Measurements from ENCODE around the gene CCDC172.

The CCDC172 gene

DNA sequence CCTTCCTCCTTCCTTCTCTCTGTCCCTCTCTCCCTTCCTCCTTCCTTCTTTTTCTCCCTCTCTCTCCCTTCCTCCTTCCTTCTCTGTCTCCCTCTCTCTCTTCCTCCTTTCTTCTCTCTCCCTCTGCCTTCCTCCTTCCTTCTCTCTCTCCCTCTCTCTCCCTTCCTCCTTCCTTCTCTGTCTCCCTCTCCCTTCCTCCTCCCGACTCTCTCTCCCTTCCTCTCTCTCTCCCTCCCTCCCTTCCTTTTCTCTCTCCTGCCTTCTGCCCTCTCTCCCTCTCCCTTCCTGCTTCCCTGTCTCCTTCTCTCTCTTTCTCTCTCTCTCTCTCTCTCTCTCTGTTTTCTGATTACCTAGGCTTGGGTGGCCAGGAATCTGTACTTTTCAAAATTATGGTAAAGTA, 34.6 kb upstream of the CCDC172 start:
- Histone ChIP-seq H3K4me3 (ENCODE audit: control insufficient read depth in 1 of 7, extremely low read depth in 1 of 7, insufficient read depth in 4 of 7, low read depth in 2 of 7, low read length in 6 of 7) (no peak overlapping the region), H3K27me3 (replicated peaks in 2 of 5; ENCODE audit: control insufficient read depth in 4 of 5, insufficient read depth in 5 of 5, low read length in 4 of 5) (peaks cover 2 to 37% (median 17%) of the 10 kb centered on the region in 5 experiments), H3K9me3 (ENCODE audit: control extremely low read depth in 1 of 5, control insufficient read depth in 4 of 5, insufficient read depth in 2 of 5, low read depth in 1 of 5, low read length in 4 of 5) (no peaks in the 10 kb centered on the region), H3K36me3 (ENCODE audit: control insufficient read depth in 4 of 4, insufficient read depth in 4 of 4, low read length in 3 of 4) (no peaks in the 10 kb centered on the region), H3K4me1 (ENCODE audit: control extremely low read depth in 1 of 4, control insufficient read depth in 4 of 4, insufficient read depth in 4 of 4, low read length in 3 of 4) (no peaks in the 10 kb centered on the region), H3K27ac (ENCODE audit: insufficient read depth in 1 of 2, low read depth in 1 of 2, low read length in 2 of 2, poor library complexity in 1 of 2, severe bottlenecking in 2 of 2) (no peak overlapping the region)
- POLR2A ChIA-PET = no interaction called here
- 30% methylated on average over 1 of the region's 1 CpG for WGBS (ENCODE audit: insufficient coverage)
- CTCF ChIA-PET = interaction anchor here (0.9 to 4.5 kb wide), 3 partner anchors 460 to 584 kb away, joined by 3 to 30 read pairs (median 21); no protein-coding TSS in a partner anchor
- no peak for DNase-seq

DNA sequence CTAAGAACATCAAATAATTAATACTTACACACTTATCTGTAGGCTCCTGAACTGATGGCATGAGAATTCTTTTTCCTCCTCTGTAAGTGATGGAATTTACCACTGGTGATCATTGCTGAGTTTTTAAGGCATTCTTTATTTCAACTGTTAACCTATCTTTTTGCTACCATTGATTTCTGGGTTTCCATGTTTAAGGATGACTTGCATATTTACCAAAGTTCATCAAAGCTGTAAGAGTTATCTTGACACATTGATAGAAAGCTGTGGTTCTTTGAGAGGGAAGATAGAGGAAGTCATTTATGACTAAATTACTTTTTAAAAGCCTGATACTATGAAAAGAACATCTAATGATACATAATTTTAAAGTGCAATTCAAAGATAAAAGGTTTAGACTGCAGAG, 31.8 kb upstream of the CCDC172 start:
- H3K27ac ChIP-seq (ENCODE audit: insufficient read depth in 1 of 2, low read depth in 1 of 2, low read length in 2 of 2, poor library complexity in 1 of 2, severe bottlenecking in 2 of 2) = no peak overlapping the region
- POLR2A ChIA-PET = no interaction called here
- DNase-seq = no peak
- CTCF ChIA-PET = no interaction called here
- H3K4me3 ChIP-seq (ENCODE audit: control insufficient read depth in 1 of 7, extremely low read depth in 1 of 7, insufficient read depth in 4 of 7, low read depth in 2 of 7, low read length in 6 of 7) = no peak overlapping the region
- no peaks in the 10 kb centered on the region for H3K9me3 ChIP-seq (ENCODE audit: control extremely low read depth in 1 of 5, control insufficient read depth in 4 of 5, insufficient read depth in 2 of 5, low read depth in 1 of 5, low read length in 4 of 5)
- no peaks in the 10 kb centered on the region for H3K4me1 ChIP-seq (ENCODE audit: control extremely low read depth in 1 of 4, control insufficient read depth in 4 of 4, insufficient read depth in 4 of 4, low read length in 3 of 4)
- H3K27me3 ChIP-seq (replicated peaks in 2 of 5; ENCODE audit: control insufficient read depth in 4 of 5, insufficient read depth in 5 of 5, low read length in 4 of 5) = peaks cover 0 to 19% (median 8%) of the 10 kb centered on the region in 5 experiments
- H3K36me3 ChIP-seq (ENCODE audit: control insufficient read depth in 4 of 4, insufficient read depth in 4 of 4, low read length in 3 of 4) = no peaks in the 10 kb centered on the region

DNA sequence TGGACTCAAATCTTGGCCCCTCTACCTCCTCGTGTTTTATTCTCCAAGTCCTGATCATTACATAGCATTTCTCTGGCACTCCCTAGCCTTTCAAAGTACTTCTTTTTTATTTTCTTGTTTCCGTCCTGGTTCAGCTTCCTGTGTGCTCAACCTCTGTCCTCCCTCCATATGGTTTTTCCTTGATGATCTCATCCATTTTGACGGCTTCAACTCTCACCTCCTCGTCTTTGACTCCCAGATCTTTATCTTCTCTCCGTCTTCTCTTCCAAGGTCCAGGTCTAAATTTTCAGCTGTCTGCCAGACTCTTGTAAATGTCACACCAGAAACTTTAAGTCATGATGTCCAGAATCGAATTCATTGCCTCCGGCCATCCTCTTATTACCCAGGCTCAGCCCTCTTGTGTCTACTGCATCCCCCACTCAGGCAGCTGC, 27.9 kb upstream of the CCDC172 start:
- ChIA-PET POLR2A (no interaction called here), CTCF (interaction anchor here (0.7 kb wide), 1 partner anchor 9 kb away, joined by 3 read pairs; no protein-coding TSS in a partner anchor)
- Histone ChIP-seq H3K4me1 (ENCODE audit: control extremely low read depth in 1 of 4, control insufficient read depth in 4 of 4, insufficient read depth in 4 of 4, low read length in 3 of 4) (no peaks in the 10 kb centered on the region), H3K27ac (ENCODE audit: insufficient read depth in 1 of 2, low read depth in 1 of 2, low read length in 2 of 2, poor library complexity in 1 of 2, severe bottlenecking in 2 of 2) (no peak overlapping the region), H3K36me3 (ENCODE audit: control insufficient read depth in 4 of 4, insufficient read depth in 4 of 4, low read length in 3 of 4) (no peaks in the 10 kb centered on the region), H3K4me3 (ENCODE audit: control insufficient read depth in 1 of 7, extremely low read depth in 1 of 7, insufficient read depth in 4 of 7, low read depth in 2 of 7, low read length in 6 of 7) (no peak overlapping the region), H3K27me3 (replicated peaks in 2 of 5; ENCODE audit: control insufficient read depth in 4 of 5, insufficient read depth in 5 of 5, low read length in 4 of 5) (peaks cover 0 to 11% (median 8%) of the 10 kb centered on the region in 5 experiments), H3K9me3 (ENCODE audit: control extremely low read depth in 1 of 5, control insufficient read depth in 4 of 5, insufficient read depth in 2 of 5, low read depth in 1 of 5, low read length in 4 of 5) (no peaks in the 10 kb centered on the region)
- DNase-seq = no peak
- 76% methylated on average over 7 of the region's 7 CpGs for WGBS (ENCODE audit: insufficient coverage)

DNA sequence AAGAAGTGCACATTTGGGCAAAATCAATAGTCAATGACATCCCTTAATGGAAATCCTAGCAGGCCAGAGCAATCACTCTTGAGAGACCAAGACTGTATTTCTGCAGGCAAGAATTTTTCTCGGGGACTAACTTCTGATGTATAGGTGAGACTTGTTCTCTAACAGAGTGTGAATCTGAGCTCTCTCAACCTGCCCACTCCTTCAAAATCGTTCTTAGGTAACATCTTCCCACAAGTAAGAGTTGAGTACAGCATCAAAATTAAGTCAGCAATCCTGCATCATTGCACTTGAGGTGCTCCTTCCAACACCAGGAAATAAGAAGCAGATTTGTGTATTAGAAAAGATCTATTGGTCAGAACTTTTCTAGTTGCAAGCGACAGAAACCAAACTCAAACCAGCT, 25.7 kb upstream of the CCDC172 start:
- no peaks in the 10 kb centered on the region for H3K36me3 ChIP-seq (ENCODE audit: control insufficient read depth in 4 of 4, insufficient read depth in 4 of 4, low read length in 3 of 4)
- no peak overlapping the region for H3K4me3 ChIP-seq (ENCODE audit: control insufficient read depth in 1 of 7, extremely low read depth in 1 of 7, insufficient read depth in 4 of 7, low read depth in 2 of 7, low read length in 6 of 7)
- ChIA-PET POLR2A (no interaction called here), CTCF (no interaction called here)
- DNase-seq = no peak
- WGBS (ENCODE audit: insufficient coverage) = no CpG with 5 or more reads among the region's 3 CpGs
- peaks cover 0 to 9% (median 5%) of the 10 kb centered on the region in 5 experiments for H3K27me3 ChIP-seq (replicated peaks in 2 of 5; ENCODE audit: control insufficient read depth in 4 of 5, insufficient read depth in 5 of 5, low read length in 4 of 5)
- H3K27ac ChIP-seq (ENCODE audit: insufficient read depth in 1 of 2, low read depth in 1 of 2, low read length in 2 of 2, poor library complexity in 1 of 2, severe bottlenecking in 2 of 2) = no peak overlapping the region
- H3K9me3 ChIP-seq (ENCODE audit: control extremely low read depth in 1 of 5, control insufficient read depth in 4 of 5, insufficient read depth in 2 of 5, low read depth in 1 of 5, low read length in 4 of 5) = no peaks in the 10 kb centered on the region
- no peaks in the 10 kb centered on the region for H3K4me1 ChIP-seq (ENCODE audit: control extremely low read depth in 1 of 4, control insufficient read depth in 4 of 4, insufficient read depth in 4 of 4, low read length in 3 of 4)

DNA sequence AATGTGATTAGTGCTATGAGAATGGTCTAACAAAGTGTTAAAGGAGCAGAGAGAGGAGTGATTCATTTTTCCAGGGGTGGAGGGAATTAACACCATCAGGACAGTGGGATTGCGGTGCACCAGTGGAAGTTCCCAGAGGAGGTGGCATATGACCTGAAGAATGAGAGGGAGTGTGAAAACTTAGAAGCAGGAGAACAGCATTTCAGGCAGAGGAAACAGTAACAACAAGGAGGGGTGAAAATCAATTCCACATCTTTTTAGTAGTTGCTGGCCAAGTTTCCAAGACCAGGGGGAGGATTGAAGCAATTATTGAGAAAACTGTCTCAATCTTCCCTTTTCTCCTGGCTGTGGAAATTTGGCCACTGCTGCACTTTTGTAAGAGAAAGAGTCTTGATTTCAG, 23.7 kb upstream of the CCDC172 start:
- WGBS (ENCODE audit: insufficient coverage) = 90% methylated on average over 1 of the region's 1 CpG
- H3K27me3 ChIP-seq (replicated peaks in 2 of 5; ENCODE audit: control insufficient read depth in 4 of 5, insufficient read depth in 5 of 5, low read length in 4 of 5) = peaks cover 0 to 5% (median 3%) of the 10 kb centered on the region in 5 experiments
- no peaks in the 10 kb centered on the region for H3K36me3 ChIP-seq (ENCODE audit: control insufficient read depth in 4 of 4, insufficient read depth in 4 of 4, low read length in 3 of 4)
- DNase-seq = no peak
- ChIA-PET POLR2A (no interaction called here), CTCF (no interaction called here)
- H3K27ac ChIP-seq (ENCODE audit: insufficient read depth in 1 of 2, low read depth in 1 of 2, low read length in 2 of 2, poor library complexity in 1 of 2, severe bottlenecking in 2 of 2) = no peak overlapping the region
- H3K4me3 ChIP-seq (ENCODE audit: control insufficient read depth in 1 of 7, extremely low read depth in 1 of 7, insufficient read depth in 4 of 7, low read depth in 2 of 7, low read length in 6 of 7) = no peak overlapping the region
- no peaks in the 10 kb centered on the region for H3K4me1 ChIP-seq (ENCODE audit: control extremely low read depth in 1 of 4, control insufficient read depth in 4 of 4, insufficient read depth in 4 of 4, low read length in 3 of 4)
- no peaks in the 10 kb centered on the region for H3K9me3 ChIP-seq (ENCODE audit: control extremely low read depth in 1 of 5, control insufficient read depth in 4 of 5, insufficient read depth in 2 of 5, low read depth in 1 of 5, low read length in 4 of 5)

DNA sequence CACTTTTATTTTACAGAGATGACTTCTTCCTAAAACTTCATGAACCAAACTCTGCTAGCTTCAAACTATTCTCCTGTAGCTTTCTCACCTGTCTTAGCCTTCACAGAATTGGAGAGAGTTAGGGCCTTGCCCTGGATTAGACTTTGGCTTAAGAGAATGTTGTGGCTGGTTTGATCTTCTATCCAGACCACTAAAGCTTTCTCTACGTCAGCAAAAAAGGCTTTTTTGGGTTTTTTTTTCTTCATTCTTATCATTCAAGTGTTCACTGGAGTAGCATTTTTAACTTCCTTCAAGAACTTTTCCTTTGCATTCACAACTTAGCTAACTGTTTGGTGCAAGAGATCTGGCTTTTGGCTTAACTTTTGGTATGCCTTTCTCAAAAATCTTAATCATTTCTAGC, 19.3 kb upstream of the CCDC172 start:
- WGBS (ENCODE audit: insufficient coverage) = 80% methylated on average over 1 of the region's 1 CpG
- H3K27ac ChIP-seq (ENCODE audit: insufficient read depth in 1 of 2, low read depth in 1 of 2, low read length in 2 of 2, poor library complexity in 1 of 2, severe bottlenecking in 2 of 2) = no peak overlapping the region
- no peak overlapping the region for H3K4me3 ChIP-seq (ENCODE audit: control insufficient read depth in 1 of 7, extremely low read depth in 1 of 7, insufficient read depth in 4 of 7, low read depth in 2 of 7, low read length in 6 of 7)
- ChIA-PET CTCF (no interaction called here), POLR2A (no interaction called here)
- no peaks in the 10 kb centered on the region for H3K9me3 ChIP-seq (ENCODE audit: control extremely low read depth in 1 of 5, control insufficient read depth in 4 of 5, insufficient read depth in 2 of 5, low read depth in 1 of 5, low read length in 4 of 5)
- H3K27me3 ChIP-seq (replicated peaks in 2 of 5; ENCODE audit: control insufficient read depth in 4 of 5, insufficient read depth in 5 of 5, low read length in 4 of 5) = peaks cover 0 to 2% (median 0%) of the 10 kb centered on the region in 5 experiments
- H3K4me1 ChIP-seq (ENCODE audit: control extremely low read depth in 1 of 4, control insufficient read depth in 4 of 4, insufficient read depth in 4 of 4, low read length in 3 of 4) = no peaks in the 10 kb centered on the region
- no peaks in the 10 kb centered on the region for H3K36me3 ChIP-seq (ENCODE audit: control insufficient read depth in 4 of 4, insufficient read depth in 4 of 4, low read length in 3 of 4)
- no peak for DNase-seq

DNA sequence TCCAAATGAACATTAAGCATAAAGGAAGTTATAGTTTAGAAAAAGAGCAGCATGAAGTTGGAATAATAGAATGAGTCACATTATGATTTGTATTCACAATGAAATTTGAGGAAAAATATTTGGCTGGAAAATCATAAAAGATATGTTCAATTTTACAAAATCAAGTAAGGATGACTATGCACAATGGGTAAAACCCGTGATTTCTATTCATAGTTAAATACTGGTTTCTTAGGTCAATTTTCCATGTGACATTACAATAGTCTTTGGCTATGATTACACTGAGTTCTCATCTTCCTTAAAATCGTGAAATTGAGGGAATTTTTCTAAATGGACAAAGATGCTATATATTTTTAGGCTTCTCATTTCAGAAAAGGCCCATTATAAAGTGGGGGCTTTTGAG, 17.4 kb upstream of the CCDC172 start:
- CTCF ChIA-PET = no interaction called here
- Histone ChIP-seq H3K27me3 (replicated peaks in 2 of 5; ENCODE audit: control insufficient read depth in 4 of 5, insufficient read depth in 5 of 5, low read length in 4 of 5) (peaks cover 0 to 2% (median 0%) of the 10 kb centered on the region in 5 experiments), H3K9me3 (ENCODE audit: control extremely low read depth in 1 of 5, control insufficient read depth in 4 of 5, insufficient read depth in 2 of 5, low read depth in 1 of 5, low read length in 4 of 5) (no peaks in the 10 kb centered on the region), H3K4me3 (ENCODE audit: control insufficient read depth in 1 of 7, extremely low read depth in 1 of 7, insufficient read depth in 4 of 7, low read depth in 2 of 7, low read length in 6 of 7) (no peak overlapping the region), H3K27ac (ENCODE audit: insufficient read depth in 1 of 2, low read depth in 1 of 2, low read length in 2 of 2, poor library complexity in 1 of 2, severe bottlenecking in 2 of 2) (no peak overlapping the region), H3K4me1 (ENCODE audit: control extremely low read depth in 1 of 4, control insufficient read depth in 4 of 4, insufficient read depth in 4 of 4, low read length in 3 of 4) (no peaks in the 10 kb centered on the region), H3K36me3 (ENCODE audit: control insufficient read depth in 4 of 4, insufficient read depth in 4 of 4, low read length in 3 of 4) (no peaks in the 10 kb centered on the region)
- no peak for DNase-seq
- POLR2A ChIA-PET = no interaction called here
- 100% methylated on average over 2 of the region's 2 CpGs for WGBS (ENCODE audit: insufficient coverage)
